ENCODE data around the gene HMCES. TPM values are rescaled to one million over a fixed set of nuclear protein-coding genes. Genes with fewer than 3 reads are reported as not detected.

The HMCES gene
- total RNA-seq, 1 donor from 2014 or later: 37.7 TPM

DNA sequence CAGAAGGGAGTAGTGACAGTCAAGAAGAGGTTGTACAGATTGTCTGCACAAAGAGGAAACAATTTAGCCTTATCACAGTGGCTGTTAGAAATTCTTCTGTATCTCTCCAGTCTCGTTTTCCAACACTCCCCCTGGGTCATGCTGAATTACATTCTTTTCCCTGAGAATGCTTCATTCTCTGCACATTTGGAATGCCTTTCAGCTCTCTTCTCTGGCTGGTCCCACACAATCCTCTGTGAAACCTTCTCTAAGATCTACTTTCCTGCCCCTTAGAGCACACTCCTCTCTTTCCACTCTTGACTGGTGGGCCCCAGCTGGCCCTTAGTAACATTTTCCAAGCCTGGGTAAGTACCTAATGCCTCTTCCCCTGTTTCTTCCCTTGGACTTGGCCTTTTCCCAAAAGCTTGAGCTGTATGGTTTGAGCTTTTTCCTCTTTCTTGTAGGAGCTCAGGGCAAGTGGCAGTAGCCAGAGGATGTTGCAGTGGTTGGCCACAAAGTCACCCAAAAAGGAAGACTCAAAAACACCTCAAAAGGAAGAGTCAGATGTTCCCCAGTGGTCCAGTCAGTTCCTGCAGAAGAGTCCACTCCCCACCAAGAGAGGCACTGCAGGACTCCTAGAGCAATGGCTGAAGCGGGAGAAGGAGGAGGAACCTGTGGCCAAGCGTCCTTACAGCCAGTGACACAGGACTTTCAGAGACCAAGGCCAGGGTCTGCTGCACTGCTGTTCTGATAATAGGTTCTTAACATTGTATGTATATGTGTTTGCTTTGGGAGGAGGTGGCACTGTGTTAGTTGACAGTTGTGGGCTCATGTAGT, 25.7 kb downstream of the HMCES start:
- Mint-ChIP-seq H3K4me3 (ENCODE audit: unreplicated experiment) (peak overlapping the region; percentile 3), H3K27me3 (ENCODE audit: unreplicated experiment) (peaks cover 2% of the 10 kb centered on the region), H3K4me1 (ENCODE audit: low read depth, unreplicated experiment) (peaks cover 13% of the 10 kb centered on the region), H3K9me3 (ENCODE audit: unreplicated experiment) (no peaks in the 10 kb centered on the region), H3K27ac (ENCODE audit: unreplicated experiment) (peak overlapping the region; percentile 77), H3K36me3 (ENCODE audit: unreplicated experiment) (no peaks in the 10 kb centered on the region)
- DNase-seq: no peak
- TF ChIP-seq, protein P1, sequence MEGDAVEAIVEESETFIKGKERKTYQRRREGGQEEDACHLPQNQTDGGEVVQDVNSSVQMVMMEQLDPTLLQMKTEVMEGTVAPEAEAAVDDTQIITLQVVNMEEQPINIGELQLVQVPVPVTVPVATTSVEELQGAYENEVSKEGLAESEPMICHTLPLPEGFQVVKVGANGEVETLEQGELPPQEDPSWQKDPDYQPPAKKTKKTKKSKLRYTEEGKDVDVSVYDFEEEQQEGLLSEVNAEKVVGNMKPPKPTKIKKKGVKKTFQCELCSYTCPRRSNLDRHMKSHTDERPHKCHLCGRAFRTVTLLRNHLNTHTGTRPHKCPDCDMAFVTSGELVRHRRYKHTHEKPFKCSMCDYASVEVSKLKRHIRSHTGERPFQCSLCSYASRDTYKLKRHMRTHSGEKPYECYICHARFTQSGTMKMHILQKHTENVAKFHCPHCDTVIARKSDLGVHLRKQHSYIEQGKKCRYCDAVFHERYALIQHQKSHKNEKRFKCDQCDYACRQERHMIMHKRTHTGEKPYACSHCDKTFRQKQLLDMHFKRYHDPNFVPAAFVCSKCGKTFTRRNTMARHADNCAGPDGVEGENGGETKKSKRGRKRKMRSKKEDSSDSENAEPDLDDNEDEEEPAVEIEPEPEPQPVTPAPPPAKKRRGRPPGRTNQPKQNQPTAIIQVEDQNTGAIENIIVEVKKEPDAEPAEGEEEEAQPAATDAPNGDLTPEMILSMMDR (IDR thresholded peaks at IDR 0.05; ENCODE audit: partially characterized antibody, unreplicated experiment): no peak

- Mint-ChIP-seq H3K4me3 (ENCODE audit: unreplicated experiment) (no peak overlapping the region), H3K36me3 (ENCODE audit: unreplicated experiment) (no peaks in the 10 kb centered on the region), H3K9me3 (ENCODE audit: unreplicated experiment) (no peaks in the 10 kb centered on the region), H3K4me1 (ENCODE audit: low read depth, unreplicated experiment) (peaks cover 13% of the 10 kb centered on the region), H3K27ac (ENCODE audit: unreplicated experiment) (peak overlapping the region; percentile 77), H3K27me3 (ENCODE audit: unreplicated experiment) (peaks cover 2% of the 10 kb centered on the region)
- no peak for DNase-seq
- TF ChIP-seq, protein P1 (IDR thresholded peaks at IDR 0.05; ENCODE audit: partially characterized antibody, unreplicated experiment): no peak
Observed at GRCh38 chr3:129304962-129305222, 26.2 kb downstream of the HMCES start.

DNA sequence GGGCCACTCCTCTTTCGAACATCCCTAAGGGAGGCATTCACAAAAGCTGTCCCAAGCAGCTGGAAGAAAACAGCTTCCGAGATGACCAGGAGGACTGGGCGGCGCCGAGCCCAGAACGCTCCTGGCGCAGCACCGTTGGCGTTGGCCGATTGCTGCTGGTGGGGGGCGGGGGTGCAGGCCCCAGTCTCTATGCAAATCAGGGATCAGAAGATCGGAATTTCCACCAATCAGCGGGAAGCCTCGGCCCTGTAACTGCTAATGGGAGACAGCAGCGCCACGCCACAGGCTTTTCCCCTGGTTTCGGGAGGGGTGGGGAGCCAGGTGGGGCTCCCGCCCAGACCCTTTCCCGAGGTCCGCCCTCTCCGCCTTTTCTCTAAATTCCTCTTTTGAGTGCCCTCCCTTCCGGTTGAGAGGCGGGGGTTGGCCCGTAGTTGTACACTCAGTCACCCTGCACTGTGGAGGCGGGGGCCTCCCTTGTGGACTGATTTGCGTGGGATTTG, 27.0 kb downstream of the HMCES start:
- TF ChIP-seq, protein P1 (IDR thresholded peaks at IDR 0.05; ENCODE audit: partially characterized antibody, unreplicated experiment): no peak
- peak overlapping the region; percentile 95 for H3K27ac Mint-ChIP-seq (ENCODE audit: unreplicated experiment)
- H3K36me3 Mint-ChIP-seq (ENCODE audit: unreplicated experiment): no peaks in the 10 kb centered on the region
- H3K9me3 Mint-ChIP-seq (ENCODE audit: unreplicated experiment): no peaks in the 10 kb centered on the region
- H3K4me1 Mint-ChIP-seq (ENCODE audit: low read depth, unreplicated experiment): peaks cover 13% of the 10 kb centered on the region
- peak overlapping the region; percentile 88 for H3K4me3 Mint-ChIP-seq (ENCODE audit: unreplicated experiment)
- peaks cover 5% of the 10 kb centered on the region for H3K27me3 Mint-ChIP-seq (ENCODE audit: unreplicated experiment)
- peak; percentile 85 for DNase-seq

- no peak for DNase-seq
Observed at GRCh38 chr3:129308636-129309035, 30.0 kb downstream of the HMCES start.

More at GRCh38 chr3:129308636-129309035, 30.0 kb downstream of the HMCES start:
- Mint-ChIP-seq H3K36me3 (ENCODE audit: unreplicated experiment) (no peaks in the 10 kb centered on the region), H3K4me1 (ENCODE audit: low read depth, unreplicated experiment) (peaks cover 19% of the 10 kb centered on the region), H3K27ac (ENCODE audit: unreplicated experiment) (no peak overlapping the region), H3K27me3 (ENCODE audit: unreplicated experiment) (peaks cover 5% of the 10 kb centered on the region), H3K4me3 (ENCODE audit: unreplicated experiment) (no peak overlapping the region), H3K9me3 (ENCODE audit: unreplicated experiment) (peaks cover 3% of the 10 kb centered on the region)
- TF ChIP-seq, protein P1 (IDR thresholded peaks at IDR 0.05; ENCODE audit: partially characterized antibody, unreplicated experiment): no peak
